ENCODE measurements around the gene PRCD.
"Not testable (repeated sequence)": the region's sequence is repeated elsewhere in the genome, so short reads cannot be mapped to it uniquely, and the experiment has no call there.

The PRCD gene

GRCh38 chr17:76556765-76557367 is 17.0 kb downstream of the PRCD start:
- no peak for DNase-seq (ENCODE audit: low spot score)

- peak; percentile 98 for DNase-seq (ENCODE audit: low spot score)
Measured at GRCh38 chr17:76557368-76558197, 17.7 kb downstream of the PRCD start.

GRCh38 chr17:76558198-76559095 is 18.6 kb downstream of the PRCD start:
- no peak for DNase-seq (ENCODE audit: low spot score)

GRCh38 chr17:76559460-76559859 is 19.6 kb downstream of the PRCD start:
- not testable (repeated sequence) for DNase-seq (ENCODE audit: low spot score)

- DNase-seq (ENCODE audit: low spot score): no peak
Measured at GRCh38 chr17:76560036-76560876, 20.4 kb downstream of the PRCD start.

- DNase-seq (ENCODE audit: low spot score): no peak
Measured at GRCh38 chr17:76560877-76561221, 21.0 kb downstream of the PRCD start.

GRCh38 chr17:76561332-76561731 is 21.5 kb downstream of the PRCD start:
- no peak for DNase-seq (ENCODE audit: low spot score)

GRCh38 chr17:76561799-76562268 is 22.0 kb downstream of the PRCD start:
- DNase-seq (ENCODE audit: low spot score): no peak

GRCh38 chr17:76562734-76563148 is 22.9 kb downstream of the PRCD start:
- DNase-seq (ENCODE audit: low spot score): no peak

GRCh38 chr17:76563359-76563758 is 23.5 kb downstream of the PRCD start:
- not testable (repeated sequence) for DNase-seq (ENCODE audit: low spot score)

- not testable (repeated sequence) for DNase-seq (ENCODE audit: low spot score)
Measured at GRCh38 chr17:76564991-76565727, 25.3 kb downstream of the PRCD start.

GRCh38 chr17:76565728-76566612 is 26.1 kb downstream of the PRCD start:
- DNase-seq (ENCODE audit: low spot score): no peak

GRCh38 chr17:76566613-76566943 is 26.7 kb downstream of the PRCD start:
- DNase-seq (ENCODE audit: low spot score): no peak

GRCh38 chr17:76566988-76567431 is 27.2 kb downstream of the PRCD start:
- DNase-seq (ENCODE audit: low spot score): no peak

GRCh38 chr17:76567634-76568432 is 28.0 kb downstream of the PRCD start:
- DNase-seq (ENCODE audit: low spot score): no peak

- no peak for DNase-seq (ENCODE audit: low spot score)
Measured at GRCh38 chr17:76568811-76569221, 29.0 kb downstream of the PRCD start.

- no peak for DNase-seq (ENCODE audit: low spot score)
Measured at GRCh38 chr17:76569607-76570279, 29.9 kb downstream of the PRCD start.

GRCh38 chr17:76570457-76570856 is 30.6 kb downstream of the PRCD start:
- DNase-seq (ENCODE audit: low spot score): no peak

Data from left forelimb (tissue), 1 donor.